HepG2 (cell line): ENCODE measurements around the gene CYTH2. TPM values are rescaled to one million over a fixed set of nuclear protein-coding genes. Genes with fewer than 3 reads are reported as not detected.
A peak's percentile ranks its signal among the peaks of the same experiment; 100 is the strongest.

Source experiments
- HBP1 ChIP-seq: IDR thresholded peaks from 2 replicates; pipeline ENCODE4 v1.6.1; 2016; ENCODE audit warnings: low read depth, control low read depth
- HNF1B ChIP-seq: sonication (generic); formaldehyde crosslinking; IDR thresholded peaks from 2 replicates; pipeline ENCODE4 v1.5.1; 2020; ENCODE audit warnings: mild to moderate bottlenecking, moderate library complexity, missing genetic modification reagents
- JUN ChIP-seq: sonication (generic); formaldehyde crosslinking; IDR thresholded peaks from 2 replicates; pipeline ENCODE4 v1.4.0; 2020; ENCODE audit warnings: mild to moderate bottlenecking, missing genetic modification reagents
- NFYC ChIP-seq: IDR thresholded peaks from 2 replicates; pipeline ENCODE4 v1.6.1; 2016; ENCODE audit warnings: missing genetic modification reagents, missing compliant biosample characterization
- PREB ChIP-seq: sonication (generic); formaldehyde crosslinking; IDR thresholded peaks from 2 replicates; pipeline ENCODE4 v1.4.0; 2020; ENCODE audit warnings: missing genetic modification reagents
- TAF1 ChIP-seq: sonication (generic); formaldehyde crosslinking; IDR thresholded peaks from 2 replicates; pipeline ENCODE4 v1.4.0; 2020; ENCODE audit warnings: missing genetic modification reagents
- ZBTB34 ChIP-seq: sonication (generic); formaldehyde crosslinking; IDR thresholded peaks from 2 replicates; pipeline ENCODE4 v1.8.0; 2022; ENCODE audit warnings: mild to moderate bottlenecking, missing genetic modification reagents
- ZNF205 ChIP-seq: IDR thresholded peaks from 2 replicates; pipeline ENCODE4 v1.6.1; 2018; ENCODE audit warnings: missing biosample characterization, missing genetic modification reagents
- ZNF235 ChIP-seq: sonication (generic); formaldehyde crosslinking; IDR thresholded peaks from 2 replicates; pipeline ENCODE4 v1.8.1; 2023; ENCODE audit warnings: mild to moderate bottlenecking, missing genetic modification reagents, borderline replicate concordance
- ZNF567 ChIP-seq: sonication (generic); formaldehyde crosslinking; IDR thresholded peaks from 2 replicates; pipeline ENCODE4 v1.8.1; 2023; ENCODE audit warnings: mild to moderate bottlenecking, missing genetic modification reagents, borderline replicate concordance
- ZNF609 ChIP-seq: sonication (generic); formaldehyde crosslinking; IDR thresholded peaks from 2 replicates; pipeline ENCODE4 v1.4.0; 2020; ENCODE audit warnings: mild to moderate bottlenecking, missing genetic modification reagents, borderline replicate concordance
- polyA plus RNA-seq, 8 experiments: library from polyadenylated mRNA; depleted of rRNA in 3 of 8; stranded (reverse) in 7 of 8; unstranded in 1 of 8; fragments of >200 nt; fragmentation: Illumina TruSeq in 4 of 8; extraction: Trizol in 4 of 8; gene quantifications; 2 replicates each; pipeline versions ENCODE4 v1.2.1 to v1.2.3, GENCODE V29; 2011 to 2016; ENCODE audit warnings: low read depth in 4 of 8, missing spikeins in 1 of 8, mixed read lengths in 1 of 8; ENCODE audit not compliant: insufficient read depth in 1 of 8
- total RNA-seq, 5 experiments: library from RNA; depleted of rRNA; stranded (reverse); fragments of >200 nt; fragmentation: Illumina TruSeq; extraction: Trizol; gene quantifications; 2 replicates each; pipeline ENCODE4 v1.2.3, GENCODE V29; 2016; ENCODE audit warnings: low read depth in 1 of 5
- TF ChIP-seq, protein P1 (sequence below): sonication (generic); formaldehyde crosslinking; IDR thresholded peaks from 2 replicates; pipeline ENCODE4 v1.8.1; 2023; ENCODE audit warnings: mild to moderate bottlenecking, missing genetic modification reagents
- TF ChIP-seq, protein P2 (sequence below): sonication (generic); formaldehyde crosslinking; IDR thresholded peaks from 2 replicates; pipeline ENCODE4 v1.9.0; 2022; ENCODE audit warnings: low read depth, missing genetic modification reagents

CYTH2 gene
- total and polyA plus RNA-seq, 2 of the 13 experiments (the other 11 are each of a cell fraction or from before 2014, with no cell fraction given): 16.5 to 39.3 TPM

- no peak for TF ChIP-seq HBP1 (CRISPR knock-in tag)
- TF ChIP-seq, protein P1, sequence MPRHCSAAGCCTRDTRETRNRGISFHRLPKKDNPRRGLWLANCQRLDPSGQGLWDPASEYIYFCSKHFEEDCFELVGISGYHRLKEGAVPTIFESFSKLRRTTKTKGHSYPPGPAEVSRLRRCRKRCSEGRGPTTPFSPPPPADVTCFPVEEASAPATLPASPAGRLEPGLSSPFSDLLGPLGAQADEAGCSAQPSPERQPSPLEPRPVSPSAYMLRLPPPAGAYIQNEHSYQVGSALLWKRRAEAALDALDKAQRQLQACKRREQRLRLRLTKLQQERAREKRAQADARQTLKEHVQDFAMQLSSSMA: no peak
- no peak for TF ChIP-seq ZNF567 (CRISPR knock-in tag)
- TF ChIP-seq HNF1B (CRISPR knock-in tag): peak; percentile 32; the same call in 1 of the 2 replicates
- TF ChIP-seq, protein P2, sequence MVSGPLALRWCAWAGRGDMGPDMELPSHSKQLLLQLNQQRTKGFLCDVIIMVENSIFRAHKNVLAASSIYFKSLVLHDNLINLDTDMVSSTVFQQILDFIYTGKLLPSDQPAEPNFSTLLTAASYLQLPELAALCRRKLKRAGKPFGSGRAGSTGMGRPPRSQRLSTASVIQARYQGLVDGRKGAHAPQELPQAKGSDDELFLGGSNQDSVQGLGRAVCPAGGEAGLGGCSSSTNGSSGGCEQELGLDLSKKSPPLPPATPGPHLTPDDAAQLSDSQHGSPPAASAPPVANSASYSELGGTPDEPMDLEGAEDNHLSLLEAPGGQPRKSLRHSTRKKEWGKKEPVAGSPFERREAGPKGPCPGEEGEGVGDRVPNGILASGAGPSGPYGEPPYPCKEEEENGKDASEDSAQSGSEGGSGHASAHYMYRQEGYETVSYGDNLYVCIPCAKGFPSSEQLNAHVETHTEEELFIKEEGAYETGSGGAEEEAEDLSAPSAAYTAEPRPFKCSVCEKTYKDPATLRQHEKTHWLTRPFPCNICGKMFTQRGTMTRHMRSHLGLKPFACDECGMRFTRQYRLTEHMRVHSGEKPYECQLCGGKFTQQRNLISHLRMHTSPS (CRISPR knock-in tag): no peak
- no peak for TF ChIP-seq ZBTB34 (CRISPR knock-in tag)
- TF ChIP-seq NFYC (CRISPR knock-in tag): no peak
- TF ChIP-seq ZNF235 (CRISPR knock-in tag): no peak
- TF ChIP-seq PREB: no peak
- TF ChIP-seq ZNF205: no peak
- TF ChIP-seq JUN (CRISPR knock-in tag): no peak
- TF ChIP-seq ZNF609 (CRISPR knock-in tag): no peak
- TF ChIP-seq TAF1 (CRISPR knock-in tag): peak; percentile 33; the same call in 1 of the 2 replicates
These were observed 44.3 kb downstream of the CYTH2 start (continued) for GRCh38 chr19:48513289-48514122.
